ENCODE results near the gene GPR160.
"Not testable (repeated sequence)": the region's sequence is repeated elsewhere in the genome, so short reads cannot be mapped to it uniquely, and the experiment has no call there.

Gene GPR160

DNA sequence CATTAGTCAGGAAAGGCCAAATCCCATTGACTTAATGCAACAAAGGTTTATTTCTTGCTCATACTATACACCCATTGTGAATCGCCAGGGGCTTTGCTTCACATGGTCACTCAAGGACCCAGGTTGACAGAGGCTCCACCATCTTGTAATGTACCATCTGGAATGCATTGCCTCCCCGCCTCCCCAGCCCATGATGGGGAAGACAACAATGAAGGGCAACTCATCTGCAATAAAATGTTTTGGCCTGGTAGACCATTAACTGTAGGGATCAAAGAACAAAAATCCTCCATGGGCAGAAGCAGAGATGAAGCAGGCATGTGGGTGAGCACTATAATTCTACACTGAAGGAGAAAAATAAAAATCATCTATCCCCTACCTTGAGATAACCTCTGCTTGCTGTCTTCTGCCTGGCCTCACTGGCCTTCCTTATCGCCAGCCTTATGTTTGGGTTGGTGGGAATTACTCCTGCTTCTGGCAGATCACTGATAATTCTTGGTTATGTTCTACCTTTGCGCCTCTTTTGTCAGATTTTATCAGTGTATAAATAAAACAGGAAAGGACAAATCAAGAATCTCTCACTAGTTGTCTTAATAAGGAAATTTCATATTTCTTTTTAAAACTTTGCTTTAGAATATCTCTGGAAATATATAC lies 37.8 kb downstream of the GPR160 start:
- DNase-seq, result no peak

DNA sequence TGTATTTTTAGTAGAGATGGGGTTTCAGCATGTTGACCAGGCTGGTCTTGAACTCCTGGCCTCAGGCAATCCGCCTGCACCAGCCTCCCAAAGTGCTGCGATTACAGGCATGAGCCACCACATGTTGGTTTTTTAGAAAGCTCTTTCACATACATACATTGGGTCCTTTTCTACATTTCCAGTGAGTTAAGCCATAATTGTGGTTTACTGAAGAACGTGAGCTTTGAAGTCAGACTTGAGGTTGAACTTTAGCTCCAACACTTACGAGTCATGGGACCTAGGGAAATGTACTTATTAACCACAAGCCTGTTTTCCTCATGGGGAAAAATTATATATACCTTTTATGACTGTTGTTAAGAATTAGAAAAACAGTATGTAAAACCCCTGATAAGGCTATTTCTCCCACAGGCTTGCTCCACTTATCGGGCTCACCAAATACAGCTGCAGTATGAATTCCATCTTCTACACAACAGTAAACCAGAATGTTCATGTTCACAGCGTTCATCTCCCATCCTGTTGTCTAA lies 39.0 kb downstream of the GPR160 start:
- DNase-seq, result no peak

DNA sequence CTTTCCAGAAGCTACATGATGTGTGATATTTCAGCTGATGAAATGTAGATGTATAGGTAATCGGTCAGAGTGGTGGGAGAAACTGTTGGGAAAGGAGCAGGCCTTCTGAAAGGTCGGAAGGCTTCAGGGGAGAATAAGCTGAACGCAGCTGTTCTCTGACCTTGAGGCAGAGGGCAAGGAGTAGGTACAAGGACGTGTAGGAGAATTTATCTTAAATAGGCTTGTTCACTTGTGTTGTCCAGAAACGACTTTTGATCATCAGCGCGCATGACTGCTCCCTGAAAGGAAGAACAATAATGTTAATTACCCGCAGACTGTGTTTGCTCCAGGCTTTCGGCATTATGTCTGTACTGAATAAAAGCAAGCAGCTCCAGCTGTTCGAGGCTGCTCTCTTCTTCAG lies 39.6 kb downstream of the GPR160 start:
- no peak for DNase-seq

DNA sequence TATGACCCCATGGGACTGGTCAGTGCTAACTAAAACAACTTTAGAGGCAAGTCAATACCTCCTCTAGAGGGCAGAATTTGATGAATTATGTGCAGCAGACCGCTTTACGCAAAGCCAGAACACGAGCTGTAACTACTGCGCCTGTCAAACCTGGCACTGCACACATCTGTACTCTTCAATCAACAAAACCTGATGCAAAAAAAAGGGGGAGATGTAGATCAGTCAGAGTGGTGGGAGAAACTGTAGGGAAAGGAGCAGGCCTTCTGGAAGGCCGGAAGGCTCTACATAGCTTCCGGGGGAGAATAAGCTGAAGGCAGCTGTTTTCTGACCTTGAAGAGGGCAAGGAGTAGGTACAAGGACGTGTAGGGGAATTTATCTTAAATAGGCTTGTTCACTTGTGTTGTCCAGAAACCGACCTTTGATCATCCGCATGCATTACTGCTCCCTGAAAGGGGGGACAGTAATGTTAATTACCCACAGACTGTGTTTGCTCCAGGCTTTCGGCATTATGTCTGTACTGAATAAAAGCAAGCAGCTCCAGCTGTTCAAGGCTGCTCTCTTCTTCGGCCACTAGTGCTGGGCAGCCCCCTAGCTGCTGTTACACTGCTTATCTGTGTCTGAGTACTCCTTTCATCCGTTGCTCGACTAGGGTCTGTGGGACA lies 41.0 kb downstream of the GPR160 start:
- DNase-seq, result no peak

DNA sequence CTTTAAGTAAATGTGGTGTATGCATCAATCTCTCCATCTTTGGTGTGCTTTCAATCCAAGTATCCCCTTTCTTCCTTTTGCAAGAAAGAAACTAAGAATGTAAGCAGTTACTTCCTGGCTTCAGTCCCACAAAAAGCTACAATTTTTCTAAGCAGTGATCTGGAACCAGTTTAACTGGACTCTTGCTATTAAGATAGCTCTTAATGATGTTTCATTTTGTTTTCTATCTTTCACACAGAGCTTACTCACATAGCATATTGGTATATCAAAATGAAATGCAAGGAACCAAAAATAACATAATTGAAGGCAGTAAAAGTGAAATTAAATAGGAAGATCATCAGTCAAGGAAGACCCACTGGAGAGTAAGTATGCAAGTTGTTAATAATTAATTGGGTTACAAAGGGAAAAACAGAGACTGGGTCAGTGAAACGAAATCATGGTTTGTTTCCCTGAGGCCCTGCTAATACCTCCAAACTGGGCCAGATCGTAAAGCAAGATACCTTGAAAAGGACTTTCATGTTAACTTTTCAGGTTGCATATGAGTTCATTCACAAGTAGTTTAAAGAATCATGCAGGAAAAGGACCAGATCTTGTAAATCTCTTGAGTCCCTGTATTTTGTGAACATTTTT lies 41.9 kb downstream of the GPR160 start:
- no peak for DNase-seq

DNA sequence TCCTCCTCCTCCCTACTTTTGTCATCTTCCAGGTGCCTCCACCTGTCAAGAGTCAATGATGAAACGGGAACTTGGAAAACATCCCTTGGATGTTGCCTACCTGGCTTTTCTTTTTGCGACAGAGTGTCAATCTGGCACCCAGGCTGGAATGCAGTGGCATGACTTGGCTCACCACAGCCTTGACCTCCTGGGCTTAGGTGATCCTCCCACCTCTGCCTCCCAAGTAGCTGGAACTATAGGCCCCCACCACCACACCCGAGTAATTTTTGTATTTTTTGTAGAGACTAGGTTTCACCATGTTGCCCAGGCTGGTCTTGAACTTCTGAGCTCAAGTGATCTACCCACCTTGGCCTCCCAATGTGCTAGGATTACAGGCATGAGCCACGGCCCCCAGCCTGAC lies 42.8 kb downstream of the GPR160 start:
- no peak for DNase-seq

DNA sequence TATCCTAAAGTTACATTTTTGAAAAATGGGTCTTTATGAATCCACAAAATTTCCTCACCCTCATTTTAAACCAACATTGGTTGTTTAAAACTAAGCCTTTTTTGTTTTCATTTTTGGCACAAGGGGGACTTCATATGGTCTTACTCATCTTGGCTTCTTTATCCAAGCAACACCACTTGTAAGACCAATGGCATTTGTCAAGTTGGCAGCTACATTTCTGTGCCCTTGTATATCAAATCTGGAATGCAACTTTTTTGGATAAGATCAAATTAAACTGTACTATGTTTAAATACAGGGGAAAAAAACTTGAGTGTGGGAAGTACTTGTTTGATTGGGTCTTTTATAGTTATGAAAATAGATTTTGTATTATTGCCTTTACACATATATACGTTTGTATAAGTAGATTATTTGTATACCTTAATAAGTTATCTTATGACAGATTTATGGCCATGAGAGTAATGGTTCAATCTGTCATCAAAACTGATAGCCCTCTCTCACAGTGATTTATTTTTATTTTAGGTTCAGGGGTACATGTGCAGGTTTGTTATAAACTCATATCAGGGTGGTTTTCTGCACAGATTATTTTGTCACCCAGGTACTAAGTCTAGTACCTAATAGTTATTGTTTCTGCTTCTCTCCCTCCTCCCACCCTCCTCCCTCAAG lies 43.4 kb downstream of the GPR160 start:
- no peak for DNase-seq

DNA sequence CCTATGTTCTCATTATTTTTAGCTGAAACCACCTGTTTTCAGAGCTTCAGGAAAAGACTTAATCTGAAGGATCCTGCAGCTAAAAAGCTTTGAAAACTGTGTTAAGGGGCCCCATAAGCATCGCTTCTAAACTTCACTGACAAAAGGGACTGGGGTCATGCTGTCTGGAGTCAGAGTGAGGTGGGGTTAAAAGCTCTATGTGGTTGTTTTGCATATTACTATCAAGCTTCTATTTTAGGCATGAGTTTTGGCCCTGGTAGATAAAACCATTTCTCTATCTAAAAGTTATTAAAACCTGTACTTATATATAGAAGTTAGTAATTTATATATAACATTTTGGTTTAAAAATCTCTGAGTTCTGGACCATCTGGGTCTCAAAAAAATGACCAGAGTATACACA lies 45.5 kb downstream of the GPR160 start:
- DNase-seq, result no peak

DNA sequence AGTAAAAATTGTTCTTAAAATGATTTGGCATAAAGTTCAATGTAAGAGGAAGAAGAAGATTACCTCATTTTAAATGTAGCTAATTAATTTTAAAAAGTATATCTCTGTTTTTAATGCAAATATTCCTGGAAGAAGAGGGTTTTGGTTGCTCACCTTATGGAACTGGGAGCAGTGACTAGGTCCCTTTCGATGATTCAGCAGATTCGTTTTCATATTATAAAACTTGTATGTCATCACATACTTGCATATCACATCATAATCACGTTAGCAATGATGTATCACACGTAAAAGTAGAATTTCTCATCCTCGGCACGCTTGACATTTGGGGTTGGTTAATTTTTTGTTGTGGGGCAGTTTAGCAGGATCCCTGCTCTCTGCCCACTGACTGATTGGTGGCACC lies 47.6 kb downstream of the GPR160 start:
- DNase-seq, result no peak

DNA sequence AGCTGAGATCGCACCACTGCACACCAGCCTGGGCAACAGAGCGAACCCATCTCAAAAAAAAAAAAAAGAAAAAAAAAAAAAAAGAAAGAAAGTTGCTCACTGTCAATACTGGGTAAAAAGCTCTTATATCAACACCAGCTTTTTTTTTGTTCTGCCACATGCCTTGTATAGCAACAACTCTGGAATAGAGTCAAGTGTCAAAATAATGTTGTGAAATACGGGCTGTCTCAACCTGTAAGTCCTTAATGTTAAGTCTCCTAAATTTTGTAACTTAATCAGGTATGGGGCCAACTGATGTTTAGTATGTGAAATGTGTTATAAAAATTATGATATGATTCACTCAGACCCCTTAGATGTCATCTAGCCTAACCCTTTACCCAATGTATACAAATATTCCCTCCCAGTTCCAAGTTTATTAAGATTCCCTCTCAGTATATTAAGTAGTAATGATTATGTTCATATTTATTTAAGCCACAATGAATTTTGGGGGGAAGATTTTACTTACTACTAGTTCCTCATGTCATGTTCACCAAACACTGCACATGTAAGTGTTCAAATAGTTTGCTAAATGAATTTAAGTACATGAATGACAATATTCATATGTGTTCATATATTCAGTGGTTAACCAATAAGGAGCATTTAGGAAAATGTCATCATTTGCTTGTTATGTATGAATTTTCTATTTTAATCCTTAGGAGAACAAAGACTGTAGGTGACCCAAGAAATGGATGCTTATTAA lies 52.2 kb downstream of the GPR160 start:
- no peak for DNase-seq

DNA sequence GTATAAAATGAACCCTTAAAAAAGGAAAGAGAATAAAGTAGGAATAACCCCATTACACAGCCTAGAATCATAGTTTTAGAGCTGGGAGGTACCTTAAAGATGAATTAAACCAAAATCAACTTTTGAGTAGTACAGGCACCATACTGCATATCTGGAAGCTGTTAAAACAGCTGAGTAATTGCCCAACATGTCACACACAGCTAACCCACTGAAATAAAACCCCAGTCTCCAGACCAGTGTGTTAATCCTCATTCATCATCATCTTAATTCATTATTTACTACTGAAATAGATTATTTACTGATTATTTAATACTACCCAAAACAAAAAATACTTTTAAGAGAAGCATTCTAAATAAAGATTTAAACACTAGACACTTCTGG lies 52.8 kb downstream of the GPR160 start:
- DNase-seq, result no peak

DNA sequence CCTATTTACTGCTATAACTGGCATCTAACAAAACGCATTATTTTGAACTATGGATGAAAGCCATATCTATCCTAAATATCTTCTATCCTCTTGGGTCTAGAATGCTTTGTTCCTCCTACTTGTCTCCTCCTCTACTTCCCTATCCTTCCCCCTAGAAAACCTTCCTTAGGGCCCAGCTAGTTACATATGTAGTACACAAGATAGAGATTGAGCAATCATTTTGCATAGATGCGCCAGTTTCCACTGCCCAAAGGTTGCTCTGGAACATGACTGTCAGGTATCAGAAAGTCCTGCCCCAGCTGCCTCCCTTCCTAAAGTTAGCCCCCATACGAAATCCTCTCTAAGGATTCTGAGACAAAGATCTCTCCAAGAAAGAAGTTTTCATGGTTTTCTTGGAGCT lies 55.1 kb downstream of the GPR160 start:
- no peak for DNase-seq

DNA sequence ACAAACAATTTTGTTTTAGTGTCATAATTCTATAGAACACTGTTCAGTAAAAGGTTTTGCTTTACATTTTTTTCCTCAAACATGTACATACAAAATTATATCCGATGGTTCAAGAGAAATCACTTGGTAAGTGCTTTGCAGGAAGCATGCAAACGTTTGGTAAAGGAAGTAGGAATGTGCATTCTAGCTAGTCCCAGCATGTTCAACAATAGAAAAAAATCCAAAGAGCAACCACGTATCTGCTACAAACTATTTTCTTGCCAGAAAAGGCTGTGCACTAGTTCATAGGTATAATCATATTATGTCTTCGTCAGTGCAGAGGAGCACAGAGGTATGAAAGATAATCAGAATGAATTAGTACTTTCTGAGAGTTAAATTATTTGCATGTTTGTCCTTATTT lies 58.0 kb downstream of the GPR160 start:
- no peak for DNase-seq

DNA sequence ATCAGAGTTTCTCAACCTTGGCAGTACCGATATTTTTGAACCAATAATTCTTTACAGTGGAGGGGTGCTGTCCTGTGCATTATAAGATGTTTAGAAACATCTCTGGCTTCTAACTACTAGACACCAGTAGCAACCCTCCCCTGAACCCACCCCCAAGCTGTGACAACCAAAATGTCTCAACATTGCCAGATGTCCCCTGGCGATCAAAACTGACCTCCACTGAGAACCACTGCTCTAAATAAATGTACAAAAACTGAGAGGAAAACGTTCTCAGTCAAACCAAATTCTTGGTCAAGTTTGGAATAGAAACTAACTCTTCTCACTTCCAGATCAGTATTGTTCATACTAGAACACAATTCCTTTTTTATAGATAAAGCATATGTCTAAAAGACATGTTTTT lies 58.5 kb downstream of the GPR160 start:
- DNase-seq, result no peak

DNA sequence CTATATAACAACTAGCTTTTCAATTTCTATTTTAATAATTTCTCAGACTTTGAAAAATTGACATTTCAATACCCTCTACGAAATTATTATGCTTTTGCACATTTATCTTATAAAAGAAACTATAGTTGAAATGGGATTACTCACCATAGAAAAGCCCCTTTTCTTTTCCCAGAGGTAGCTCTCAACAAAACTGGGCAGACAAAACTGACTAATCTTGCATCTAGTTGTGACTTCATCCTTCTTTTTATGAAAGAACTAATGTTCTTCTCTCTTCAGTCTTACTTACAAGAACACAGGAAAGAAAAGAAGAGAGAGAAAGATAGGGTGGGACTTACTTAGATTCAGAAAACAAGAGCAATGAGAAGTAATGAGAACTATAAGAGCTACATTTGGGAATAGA lies 61.0 kb downstream of the GPR160 start:
- peak in 2 of 3 donors; percentile 6 to 45 for DNase-seq

DNA sequence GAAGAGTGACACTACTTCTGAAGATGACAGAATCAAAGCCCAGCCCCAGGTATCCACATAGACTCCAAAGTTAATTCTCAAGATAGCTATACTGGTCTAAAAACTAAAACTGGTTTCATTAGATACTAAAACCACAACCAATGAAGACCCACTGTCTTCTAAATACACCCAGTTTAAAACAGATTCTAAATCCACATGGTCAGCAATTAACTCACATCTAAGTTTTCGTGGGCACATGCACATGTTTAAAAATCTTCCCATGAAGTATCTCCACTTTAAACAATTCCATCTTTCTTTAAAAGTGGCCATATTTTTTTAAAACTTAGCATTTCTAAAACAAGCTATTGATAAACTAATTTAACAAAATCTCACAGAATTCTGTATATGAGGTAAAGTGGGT lies 63.1 kb downstream of the GPR160 start:
- DNase-seq, result no peak

DNA sequence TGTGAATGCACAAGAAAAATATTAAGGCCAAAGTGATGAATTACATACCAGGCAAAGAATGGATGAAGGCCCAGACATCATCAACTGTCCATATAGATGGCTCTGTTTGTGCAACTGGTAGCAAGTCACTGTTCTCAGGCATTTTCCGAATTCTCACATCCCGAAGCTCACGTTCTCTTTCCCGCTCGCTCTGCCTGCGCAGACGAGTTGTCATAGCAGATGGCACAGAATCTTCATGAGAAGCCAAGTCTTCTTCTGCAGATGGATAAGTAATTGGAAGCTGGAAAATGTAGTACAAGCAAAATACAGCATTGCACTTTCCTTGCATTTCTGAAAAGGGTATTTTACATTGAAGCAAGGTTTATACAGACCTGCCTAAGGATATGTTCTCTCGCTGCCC lies 64.6 kb downstream of the GPR160 start:
- no peak for DNase-seq

DNA sequence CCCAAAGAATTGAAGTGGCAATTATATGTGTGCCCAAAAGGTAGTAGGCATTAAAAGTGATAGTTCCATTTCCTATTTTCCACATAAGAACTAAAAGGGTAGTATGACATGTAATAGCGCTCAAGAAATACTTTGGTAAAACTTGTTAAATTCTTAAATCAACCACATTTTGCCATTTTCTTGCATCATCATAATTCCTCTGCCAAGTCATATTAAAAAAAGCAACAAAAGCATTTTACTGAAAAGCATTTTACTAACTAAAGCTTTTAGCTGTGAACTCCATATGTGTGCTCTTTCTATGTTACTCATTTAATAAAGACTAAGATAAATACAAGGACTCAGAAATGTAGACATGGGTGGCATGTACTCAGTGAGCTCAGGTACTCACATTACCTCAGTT lies 70.1 kb downstream of the GPR160 start:
- no peak for DNase-seq

DNA sequence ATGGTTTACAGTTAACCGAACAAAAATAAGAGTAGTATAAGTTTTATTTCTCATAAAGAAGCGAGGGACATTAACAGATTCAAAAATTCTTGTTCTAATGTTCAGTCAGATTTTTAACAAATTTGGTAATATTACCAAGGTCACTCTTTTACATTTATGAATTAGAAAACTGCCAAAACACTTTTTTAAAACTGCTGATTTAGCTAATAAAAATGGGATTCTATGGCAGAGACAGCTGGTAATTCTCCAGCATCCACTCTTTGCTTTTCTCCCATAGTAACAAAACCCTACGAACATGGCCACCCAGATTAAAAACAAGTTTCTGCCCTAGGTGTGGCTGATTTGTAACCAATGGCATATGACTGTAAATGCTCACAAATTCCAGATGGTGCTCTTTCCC lies 71.2 kb downstream of the GPR160 start:
- DNase-seq, result no peak

DNA sequence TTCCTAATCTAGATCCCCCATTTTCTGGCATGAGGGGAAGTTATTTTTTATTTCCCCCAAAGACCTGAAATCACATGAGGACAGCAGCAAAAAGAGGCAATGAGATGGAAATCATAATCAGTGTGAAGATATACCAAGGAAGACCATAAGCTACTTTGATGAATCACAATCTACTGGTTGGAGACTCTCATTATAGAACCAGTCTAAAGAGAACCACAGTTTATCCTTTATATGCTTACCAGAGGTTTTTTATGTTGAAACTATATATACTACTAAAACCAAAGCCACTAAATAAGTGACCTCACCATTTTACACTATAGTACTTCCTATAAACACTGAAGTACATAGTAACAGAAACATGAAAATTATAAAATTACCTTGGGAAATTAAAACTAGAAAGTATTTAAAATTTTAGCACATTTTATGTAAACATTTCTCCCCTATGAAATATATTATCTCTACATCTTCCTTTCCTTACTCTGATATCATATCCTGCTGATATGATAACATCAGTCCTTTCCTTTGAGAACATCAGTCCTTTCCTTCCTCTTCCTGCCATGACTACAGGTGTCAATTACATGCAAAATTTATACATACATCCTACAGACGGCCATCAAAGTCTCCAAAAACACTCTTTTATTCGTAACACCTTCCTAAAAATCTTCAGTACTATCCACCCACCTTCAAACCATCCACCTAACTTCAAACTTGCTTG lies 71.9 kb downstream of the GPR160 start:
- DNase-seq, result no peak

DNA sequence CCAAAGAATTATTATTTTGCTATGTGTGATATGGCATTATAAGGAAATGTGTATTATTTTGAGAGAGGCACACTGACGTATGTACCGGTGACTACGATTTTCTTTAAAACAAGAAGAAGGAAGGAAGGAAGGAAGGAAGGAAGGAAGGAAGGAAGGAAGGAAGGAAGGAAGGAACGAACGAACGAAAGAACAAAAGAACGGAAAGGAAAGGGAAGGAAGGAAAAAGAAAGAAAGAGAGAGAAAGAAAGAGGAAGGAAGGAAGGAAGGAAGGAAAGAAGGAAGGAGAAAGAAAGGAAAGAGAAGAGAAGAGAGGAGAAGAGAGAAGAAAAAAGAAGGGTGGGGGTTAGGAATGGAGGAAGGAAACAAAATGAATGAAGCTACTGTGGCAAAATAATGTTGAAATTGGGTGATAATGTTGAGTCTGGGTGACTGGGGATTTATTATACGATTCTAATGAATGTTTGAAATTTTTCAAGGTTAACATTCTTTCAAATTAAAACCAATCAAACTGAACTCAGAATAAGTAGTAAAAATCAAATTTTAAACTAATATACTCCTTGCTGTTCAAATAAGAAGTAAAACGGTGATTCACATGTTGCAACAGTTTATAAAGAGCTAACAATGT lies 73.5 kb downstream of the GPR160 start:
- no peak for DNase-seq

DNA sequence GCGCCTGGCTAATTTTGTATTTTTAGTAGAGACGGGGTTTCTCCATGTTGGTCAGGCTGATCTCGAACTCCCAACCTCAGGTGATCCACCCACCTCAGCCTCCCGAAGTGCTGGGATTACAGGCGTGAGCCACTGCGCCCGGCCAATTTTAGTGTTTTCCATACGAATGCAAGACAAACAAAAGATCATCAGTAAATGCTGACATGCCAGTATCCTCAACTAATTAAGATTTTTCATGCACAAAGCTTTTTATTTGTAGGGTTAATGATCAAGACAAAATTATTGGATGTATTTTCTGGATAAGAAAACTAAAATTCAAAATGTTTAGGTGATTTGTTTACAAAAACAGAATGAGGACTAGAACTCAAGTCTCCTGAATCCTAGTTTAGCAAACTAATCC lies 76.4 kb downstream of the GPR160 start:
- DNase-seq, result not testable (repeated sequence)

Data from suppressor macrophage treated with lipopolysaccharide for 1 hour (primary cell).